Heart right ventricle (tissue), 16 donors: Measurements from ENCODE around the gene SLC2A13. TPM values are rescaled to one million over a fixed set of nuclear protein-coding genes. Genes with fewer than 3 reads are reported as not detected.
"Not testable (repeated sequence)": the region's sequence is repeated elsewhere in the genome, so short reads cannot be mapped to it uniquely, and the experiment has no call there.

Source experiments
- ATAC-seq, 8 donors: fragments of 200-7000 bp; cut with Tn5 transposase; one replicate each; pipeline ENCODE4 v1.9.1; 2020; ENCODE audit warnings: mild to moderate bottlenecking in 8 of 8, moderate library complexity in 8 of 8, moderate number of reproducible peaks in 1 of 8
- DNase-seq, 2 donors: peaks; one replicate each; pipeline ENCODE4 v3.0.0-alpha.2; 2020
- H3K27ac ChIP-seq, 10 donors: fragments of 200-600 bp; sonication (generic) in 2 of 10; one replicate each; pipeline versions ENCODE4 v1.5.0 to v1.8.0; 2020 to 2022; ENCODE audit warnings: mild to moderate bottlenecking in 3 of 10
- H3K27me3 ChIP-seq, 7 donors: fragments of 200-600 bp; one replicate each; pipeline ENCODE4 v1.8.0; 2021 to 2022; ENCODE audit warnings: mild to moderate bottlenecking in 2 of 7
- H3K36me3 ChIP-seq, 9 donors: fragments of 200-600 bp; sonication (generic) in 1 of 9; one replicate each; pipeline versions ENCODE4 v1.5.0 to v1.8.0; 2020 to 2022; ENCODE audit warnings: mild to moderate bottlenecking in 2 of 9
- H3K4me1 ChIP-seq, 9 donors: fragments of 200-600 bp; sonication (generic) in 1 of 9; one replicate each; pipeline versions ENCODE4 v1.5.0 to v1.8.0; 2020 to 2022; ENCODE audit warnings: mild to moderate bottlenecking in 4 of 9
- H3K4me3 ChIP-seq, 10 donors: fragments of 200-600 bp; sonication (generic) in 2 of 10; one replicate each; pipeline versions ENCODE4 v1.5.0 to v1.8.0; 2020 to 2022; ENCODE audit warnings: mild to moderate bottlenecking in 7 of 10, moderate library complexity in 2 of 10
- H3K9me3 ChIP-seq, 11 donors: fragments of 200-600 bp in 10 of 11; sonication (generic) in 2 of 11; one replicate each; pipeline versions ENCODE4 v1.5.0 to v1.8.0; 2013 to 2022; ENCODE audit warnings: mild to moderate bottlenecking in 2 of 11, control low read depth in 1 of 11, moderate library complexity in 1 of 11
- WGBS, 2 donors: extraction: QIAGEN DNeasy Blood & Tissue Kit; methylation state at CpG; one replicate each; pipeline ENCODE4 v1.1.7; 2013; ENCODE audit warnings: inconsistent platforms in 1 of 2; 5-methylcytosine and 5-hydroxymethylcytosine counted together
- intact Hi-C, 10 donors: fragments of 100-400 bp; cut with DNase I; formaldehyde crosslinking; loops; one replicate each; pipeline versions ENCODE4 v1.11.1 to v1.14.2; 2022
- polyA plus RNA-seq, 2 donors: library from polyadenylated mRNA; stranded (reverse); fragments of 200-250 nt; gene quantifications; one replicate each; pipeline ENCODE4 v1.2.3, GENCODE V29; 2013
- total RNA-seq, 10 donors: library from RNA; stranded (reverse); fragmentation: NEBNext Ultra II Directional in 3 of 10; extraction: Animal tissue kit (Norgen Biotek cat#: 25700) in 3 of 10; gene quantifications; one replicate each; pipeline versions ENCODE4 v1.2.1 to v1.2.4, GENCODE V29; 2021 to 2023
- TF ChIP-seq, protein P1 (sequence below), 9 donors: fragments of 200-600 bp; sonication (generic) in 2 of 9; IDR thresholded peaks; one replicate each; pipeline versions ENCODE4 v1.5.0 to v1.8.0; 2021 to 2022; ENCODE audit warnings: antibody characterized with exemption in 9 of 9, mild to moderate bottlenecking in 5 of 9, moderate library complexity in 1 of 9
- donor health status: Arrhythmogenic right ventricular cardiomyopathy.
- donor health status: ischemic (EF 13 %, LVEDD 7.1; RV severe dilation, severe dysfunction).
- donor health status: healthy with polysubstance abuse.
- donor health status: DM: no; HTN: yes; CAD: no.
- donor health status: DM: no; HTN: no; CAD: no.
- donor health status: ischemic (EF 25% LVEDD 6.9; RV normal size, moderate dysfunction).
- donor health status: ischemic (EF 25% LVEDD 5.7; RV mildly dilated, moderate dysfunction).
- donor health status: healthy.
- donor health status: DM: yes; HTN: yes; CAD: no.
- donor health status: Ischemic cardiomyopathy.
- donor health status: ischemic (EF 35%, LVEDD 5.7; RV mildly dilated, moderate dysfunction).
- donor health status: nonischemic (EF 11% LVEDD 7.7; RV severe dilation, severe dysfunction).
- donor health status: DM: yes; HTN: yes; CAD: no.
- donor health status: PGD.
- donor health status: ischemic (EF 29% LVEDD 5.4; RV normal size, mild dysfunction).
- donor health status: nonischemic (EF 23%, LVEDD 6.1; RV moderate dilation, normal function).

Gene SLC2A13
- total and polyA plus RNA-seq, 12 donors, result 2.6 to 14.2 (median 9.8) TPM

DNA sequence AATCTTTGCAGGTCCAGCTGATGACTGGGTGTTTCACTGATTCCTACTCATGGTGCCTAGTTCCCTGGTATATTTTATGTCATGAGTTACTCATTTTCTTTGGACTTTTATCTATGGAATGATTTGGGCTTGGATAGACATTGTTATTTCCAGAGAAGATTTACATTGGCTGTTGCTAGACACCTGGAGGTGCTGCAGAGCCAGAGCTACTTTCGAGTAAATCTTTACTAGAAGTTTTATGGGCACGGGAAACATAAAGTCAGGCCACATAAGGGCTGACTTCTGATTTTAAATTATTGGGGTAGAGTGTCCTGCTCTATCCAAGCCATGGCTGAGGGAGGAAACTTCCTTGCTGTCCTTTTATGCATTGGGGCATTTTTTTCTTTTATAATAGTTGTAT lies 310.4 kb downstream of the SLC2A13 start:
- no peaks in the 10 kb centered on the region for H3K27me3 ChIP-seq
- 92 to 99% methylated on average over 2 of the region's 2 CpGs for WGBS, 2 donors
- no peaks in the 10 kb centered on the region for H3K4me1 ChIP-seq
- intact Hi-C loops, result no loop called here
- no peak overlapping the region for H3K4me3 ChIP-seq
- peaks cover 0 to 5% (median 0%) of the 10 kb centered on the region in 11 donors for H3K9me3 ChIP-seq
- no peaks in the 10 kb centered on the region for H3K36me3 ChIP-seq
- ATAC-seq (no peak), DNase-seq (no peak)
- TF ChIP-seq, protein P1, sequence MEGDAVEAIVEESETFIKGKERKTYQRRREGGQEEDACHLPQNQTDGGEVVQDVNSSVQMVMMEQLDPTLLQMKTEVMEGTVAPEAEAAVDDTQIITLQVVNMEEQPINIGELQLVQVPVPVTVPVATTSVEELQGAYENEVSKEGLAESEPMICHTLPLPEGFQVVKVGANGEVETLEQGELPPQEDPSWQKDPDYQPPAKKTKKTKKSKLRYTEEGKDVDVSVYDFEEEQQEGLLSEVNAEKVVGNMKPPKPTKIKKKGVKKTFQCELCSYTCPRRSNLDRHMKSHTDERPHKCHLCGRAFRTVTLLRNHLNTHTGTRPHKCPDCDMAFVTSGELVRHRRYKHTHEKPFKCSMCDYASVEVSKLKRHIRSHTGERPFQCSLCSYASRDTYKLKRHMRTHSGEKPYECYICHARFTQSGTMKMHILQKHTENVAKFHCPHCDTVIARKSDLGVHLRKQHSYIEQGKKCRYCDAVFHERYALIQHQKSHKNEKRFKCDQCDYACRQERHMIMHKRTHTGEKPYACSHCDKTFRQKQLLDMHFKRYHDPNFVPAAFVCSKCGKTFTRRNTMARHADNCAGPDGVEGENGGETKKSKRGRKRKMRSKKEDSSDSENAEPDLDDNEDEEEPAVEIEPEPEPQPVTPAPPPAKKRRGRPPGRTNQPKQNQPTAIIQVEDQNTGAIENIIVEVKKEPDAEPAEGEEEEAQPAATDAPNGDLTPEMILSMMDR (IDR thresholded peaks at IDR 0.05), result no peak
- no peak overlapping the region for H3K27ac ChIP-seq

DNA sequence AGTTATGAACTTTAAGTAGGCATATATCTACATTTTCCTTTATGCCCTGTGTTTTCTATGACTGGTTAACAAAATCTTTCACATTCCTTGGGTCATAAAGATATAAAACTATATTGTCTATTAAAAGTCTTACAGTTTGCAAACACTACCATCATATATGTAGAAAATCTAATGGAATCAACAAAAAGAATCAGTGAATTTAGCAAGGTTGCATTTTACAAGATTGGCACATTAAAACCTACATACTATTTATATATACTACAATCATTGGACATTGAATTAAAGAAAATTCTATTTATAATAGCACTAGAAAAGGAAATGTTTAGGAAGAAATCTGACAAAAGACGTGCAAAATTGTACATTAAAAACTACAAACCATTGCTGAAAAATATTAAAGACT lies 312.9 kb downstream of the SLC2A13 start:
- TF ChIP-seq, protein P1 (IDR thresholded peaks at IDR 0.05), result no peak
- no peaks in the 10 kb centered on the region for H3K27me3 ChIP-seq
- peaks cover 0 to 5% (median 0%) of the 10 kb centered on the region in 11 donors for H3K9me3 ChIP-seq
- WGBS, 2 donors, result 85 to 95% methylated on average over 1 of the region's 1 CpG
- ATAC-seq (no peak), DNase-seq (no peak)
- no peaks in the 10 kb centered on the region for H3K4me1 ChIP-seq
- no peak overlapping the region for H3K4me3 ChIP-seq
- H3K27ac ChIP-seq, result no peak overlapping the region
- intact Hi-C loops, result no loop called here
- no peaks in the 10 kb centered on the region for H3K36me3 ChIP-seq

DNA sequence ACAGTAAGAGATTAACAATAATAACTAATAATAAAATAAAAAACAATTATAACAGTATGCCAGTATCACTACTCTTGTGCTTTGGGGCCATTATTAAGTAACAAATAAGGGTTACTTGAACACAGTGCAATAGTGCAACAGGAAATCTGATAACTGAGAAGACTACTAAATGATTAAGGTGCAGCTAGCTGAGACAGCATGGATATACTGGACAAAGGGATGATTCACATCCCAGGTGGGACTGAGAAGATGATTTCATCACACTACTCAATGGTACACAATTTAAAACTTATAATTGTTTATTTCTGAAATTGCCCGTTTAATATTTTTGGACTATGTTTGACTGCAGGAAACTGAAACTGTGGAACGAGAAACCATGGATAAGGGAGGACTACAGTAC lies 317.6 kb downstream of the SLC2A13 start:
- TF ChIP-seq, protein P1 (IDR thresholded peaks at IDR 0.05), result no peak
- no peaks in the 10 kb centered on the region for H3K36me3 ChIP-seq
- intact Hi-C loops, result no loop called here

DNA sequence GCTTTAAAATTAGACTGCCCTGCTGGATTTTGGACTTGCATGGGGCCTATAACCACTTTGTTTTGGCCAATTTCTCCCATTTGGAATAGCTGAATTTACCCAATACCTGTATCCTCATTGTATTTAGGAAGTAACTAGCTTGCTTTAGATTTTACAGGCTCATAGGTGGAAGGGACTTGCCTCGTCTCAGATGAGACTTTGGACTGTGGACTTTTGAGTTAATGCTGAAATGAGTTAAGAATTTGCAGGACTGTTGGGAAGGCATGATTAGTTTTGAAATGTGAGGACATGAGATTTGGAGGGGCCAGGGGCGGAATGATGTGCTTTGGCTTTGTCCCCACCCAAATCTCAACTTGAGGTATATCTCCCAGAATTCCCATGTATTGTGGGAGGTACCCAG lies 320.1 kb downstream of the SLC2A13 start:
- DNase-seq, H3K4me3 ChIP-seq, ATAC-seq, H3K27me3 ChIP-seq, H3K4me1 ChIP-seq, H3K27ac ChIP-seq, H3K36me3 ChIP-seq, intact Hi-C loops: not testable (repeated sequence)
- WGBS, 2 donors, result 91 to 94% methylated on average over 2 of the region's 2 CpGs
- H3K9me3 ChIP-seq, result peaks cover 0 to 19% (median 0%) of the 10 kb centered on the region in 11 donors

More for the DNA sequence above, 317.6 kb downstream of the SLC2A13 start:
- DNase-seq (no peak), ATAC-seq (no peak)
- H3K27ac ChIP-seq, result no peak overlapping the region
- 84 to 93% methylated on average over 2 of the region's 2 CpGs for WGBS, 2 donors
- H3K27me3 ChIP-seq, result no peaks in the 10 kb centered on the region
- H3K4me1 ChIP-seq, result no peaks in the 10 kb centered on the region
- H3K9me3 ChIP-seq, result peaks cover 0 to 20% (median 0%) of the 10 kb centered on the region in 11 donors
- H3K4me3 ChIP-seq, result no peak overlapping the region

DNA sequence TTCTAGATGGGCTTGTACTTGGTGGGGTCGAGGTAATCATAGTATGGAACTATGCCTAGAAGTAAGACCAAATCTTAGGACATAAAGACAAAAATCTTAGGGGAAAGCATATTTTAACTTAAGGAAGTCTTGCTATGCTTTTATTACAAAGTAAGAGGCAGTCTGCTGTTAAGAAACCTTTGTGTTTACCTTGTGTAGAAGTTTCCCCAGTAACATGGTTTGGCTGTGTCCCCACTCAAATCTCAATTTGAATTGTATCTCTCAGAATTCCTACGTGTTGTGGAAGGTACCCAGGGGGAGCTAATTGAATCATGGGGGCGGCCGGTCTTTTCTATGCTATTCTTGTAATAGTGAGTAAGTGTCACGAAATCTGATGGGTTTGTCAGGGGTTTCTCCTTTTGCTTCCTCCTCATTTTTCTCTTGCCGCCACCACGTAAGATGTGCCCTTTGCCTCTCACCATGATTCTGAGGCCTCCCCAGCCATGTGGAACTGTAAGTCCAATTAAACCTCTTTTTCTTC lies 323.8 kb downstream of the SLC2A13 start:
- peaks cover 0 to 19% (median 0%) of the 10 kb centered on the region in 11 donors for H3K9me3 ChIP-seq
- no peak overlapping the region for H3K4me3 ChIP-seq
- no peak overlapping the region for H3K27ac ChIP-seq
- no peaks in the 10 kb centered on the region for H3K4me1 ChIP-seq
- DNase-seq (no peak), ATAC-seq (no peak)
- TF ChIP-seq, protein P1 (IDR thresholded peaks at IDR 0.05), result no peak
- 77 to 85% methylated on average over 7 of the region's 7 CpGs for WGBS, 2 donors
- no peaks in the 10 kb centered on the region for H3K36me3 ChIP-seq
- no peaks in the 10 kb centered on the region for H3K27me3 ChIP-seq
- intact Hi-C loops, result no loop called here
